ENCODE data around the gene CCDC30.
"Not testable (repeated sequence)": the region's sequence is repeated elsewhere in the genome, so short reads cannot be mapped to it uniquely, and the experiment has no call there.

The CCDC30 gene

GRCh38 chr1:42658877-42659337, 195.8 kb downstream of the CCDC30 start:
- no peak for FAIRE-seq

GRCh38 chr1:42660907-42661500, 197.9 kb downstream of the CCDC30 start:
- no peak for FAIRE-seq

GRCh38 chr1:42669936-42670335, 206.8 kb downstream of the CCDC30 start:
- no peak for FAIRE-seq

GRCh38 chr1:42670425-42670824, 207.3 kb downstream of the CCDC30 start:
- FAIRE-seq: no peak

GRCh38 chr1:42674214-42674613, 211.1 kb downstream of the CCDC30 start:
- FAIRE-seq: no peak

GRCh38 chr1:42674682-42675081, 211.6 kb downstream of the CCDC30 start:
- no peak for FAIRE-seq

- no peak for FAIRE-seq
These were observed 212.4 kb downstream of the CCDC30 start for GRCh38 chr1:42675467-42675866.

GRCh38 chr1:42676534-42677087, 213.5 kb downstream of the CCDC30 start:
- FAIRE-seq: no peak

- FAIRE-seq: no peak
These were observed 216.4 kb downstream of the CCDC30 start for GRCh38 chr1:42679364-42679983.

GRCh38 chr1:42680055-42680454, 217.0 kb downstream of the CCDC30 start:
- FAIRE-seq: no peak

GRCh38 chr1:42680921-42681683, 218.0 kb downstream of the CCDC30 start:
- no peak for FAIRE-seq

GRCh38 chr1:42681741-42682483, 218.8 kb downstream of the CCDC30 start, which contains the start of gene YBX1:
Gene YBX1, plus strand, starts transcription at chr1:42682418. Its CDS starts 148 bp downstream, at chr1:42682566.
- FAIRE-seq: peak; percentile 91

GRCh38 chr1:42682484-42682738, 219.3 kb downstream of the CCDC30 start:
- not testable (repeated sequence) for FAIRE-seq

- FAIRE-seq: no peak
These were observed 219.8 kb downstream of the CCDC30 start for GRCh38 chr1:42682739-42683531.

- FAIRE-seq: no peak
These were observed 221.1 kb downstream of the CCDC30 start for GRCh38 chr1:42684139-42684538.

- FAIRE-seq: no peak
These were observed 223.3 kb downstream of the CCDC30 start for GRCh38 chr1:42686418-42686817.

GRCh38 chr1:42689912-42690311, 226.8 kb downstream of the CCDC30 start:
- no peak for FAIRE-seq

GRCh38 chr1:42690477-42691156, 227.5 kb downstream of the CCDC30 start:
- no peak for FAIRE-seq

- no peak for FAIRE-seq
These were observed 228.0 kb downstream of the CCDC30 start for GRCh38 chr1:42691157-42691498.

GRCh38 chr1:42692461-42692860, 229.4 kb downstream of the CCDC30 start:
- FAIRE-seq: no peak

- FAIRE-seq: no peak
These were observed 229.8 kb downstream of the CCDC30 start for GRCh38 chr1:42692911-42693310.
